NCI-H774 (cell line): Measurements from ENCODE around the gene RHEBL1.
A peak's percentile ranks its signal among the peaks of the same experiment; 100 is the strongest.

Experiments used
- DNase-seq: peaks from one replicate; lab custom pipeline; 2025; lab: John Stamatoyannopoulos, UW

Gene RHEBL1

GRCh38 chr12:49019443-49020324 is 50.1 kb downstream of the RHEBL1 start:
- DNase-seq: no peak

GRCh38 chr12:49019120-49019430 is 50.7 kb downstream of the RHEBL1 start:
- no peak for DNase-seq

GRCh38 chr12:49018261-49019119 is 51.3 kb downstream of the RHEBL1 start, which contains the start of gene PRKAG1:
Gene PRKAG1, minus strand, starts transcription at chr12:49018776. Its CDS starts 36 bp downstream, at chr12:49018740.
- DNase-seq: peak; percentile 97

GRCh38 chr12:49017891-49018260 is 51.9 kb downstream of the RHEBL1 start:
- DNase-seq: no peak

GRCh38 chr12:49015196-49015595 is 54.6 kb downstream of the RHEBL1 start:
- DNase-seq: no peak
